GM18907 (cell line): Measurements from ENCODE around the gene SRSF4.

Source experiments
- ATAC-seq: cut with Tn5 transposase; IDR thresholded peaks from one replicate; pipeline ENCODE4 v1.9.1; 2021; ENCODE audit warnings: mild to moderate bottlenecking, moderate library complexity; ENCODE audit not compliant: unreplicated experiment

Gene SRSF4

GRCh38 chr1:29099286-29099685 is 82.4 kb downstream of the SRSF4 start:
- no peak for ATAC-seq
